HCT116 (cell line): ENCODE data around the gene DAPP1. TPM values are rescaled to one million over a fixed set of nuclear protein-coding genes. Genes with fewer than 3 reads are reported as not detected.

Experiments used
- ATAC-seq: fragments of 200-7000 bp; cut with Tn5 transposase; 2 replicates; pipeline ENCODE4 v1.9.1; 2020; ENCODE audit warnings: mild to moderate bottlenecking, moderate library complexity
- BruUV-seq: library from RNA; stranded (reverse); fragments of 400-500 nt; replicated peaks from 2 replicates; lab custom pipeline; 2021; lab: Mats Ljungman, UMichigan
- CTCF ChIA-PET: fragments of 300-600 bp; sonication (Branson Sonifier 250); formaldehyde crosslinking; loops from one replicate; lab custom pipeline; 2021; ENCODE audit warnings: antibody characterized with exemption; lab: Charles Lee
- POLR2A ChIA-PET: fragments of 300-600, 350-600 bp; sonication (Branson Sonifier 250); formaldehyde crosslinking; loops from one replicate; lab custom pipeline; 2021; ENCODE audit warnings: antibody characterized with exemption; lab: Charles Lee
- RAD21 ChIA-PET, 2 experiments: fragments of 300-600 bp; sonication (Branson Sonifier 250); formaldehyde crosslinking; loops; one replicate each; lab custom pipeline; 2023; ENCODE audit warnings: low total read pairs in 2 of 2; ENCODE audit not compliant: uncharacterized antibody in 2 of 2, unreplicated experiment in 2 of 2, low non-redundant PET in 1 of 2; lab: Charles Lee
- DNase-seq: peaks from one replicate; pipeline ENCODE4 v3.0.0-alpha.2; 2010; ENCODE audit warnings: low read depth, low spot score
- H2AFZ ChIP-seq: fragments of 200-600 bp; shearing (Covaris generic), sonication (generic); 2 replicates; pipeline ENCODE4 v1.6.1; 2017; ENCODE audit warnings: low read depth, mixed run types, mixed read lengths, antibody characterized with exemption, low read length; ENCODE audit not compliant: poor library complexity, severe bottlenecking
- H3K27ac ChIP-seq: 2 replicates; pipeline ENCODE4 v1.5.1; 2012; ENCODE audit warnings: low read depth, low read length
- H3K27me3 ChIP-seq: fragments of 200-600 bp; sonication (generic); 2 replicates; pipeline ENCODE4 v1.6.1; 2016; ENCODE audit warnings: mixed run types, low read length, mixed read lengths; ENCODE audit not compliant: insufficient read depth
- H3K36me3 ChIP-seq, 2 experiments: fragments of 200-500 bp in 1 of 2; fragments of 200-600 bp in 1 of 2; sonication (Bioruptor generic) in 1 of 2; sonication (generic) in 1 of 2; 2 replicates each; pipeline versions ENCODE4 v1.5.1 to v1.6.1; 2014 to 2016; ENCODE audit warnings: low read length in 2 of 2, inconsistent platforms in 1 of 2, mixed read lengths in 1 of 2, mixed run types in 1 of 2; ENCODE audit not compliant: insufficient read depth in 2 of 2, control insufficient read depth in 1 of 2
- H3K4me1 ChIP-seq, 2 experiments: fragments of 200-600 bp in 1 of 2; sonication (generic) in 1 of 2; 2 replicates each; pipeline versions ENCODE4 v1.5.1 to v1.6.1; 2012 to 2017; ENCODE audit warnings: low read length in 2 of 2, inconsistent platforms in 1 of 2, mild to moderate bottlenecking in 1 of 2, mixed read lengths in 1 of 2, mixed run types in 1 of 2, moderate library complexity in 1 of 2; ENCODE audit not compliant: insufficient read depth in 2 of 2, control insufficient read depth in 1 of 2
- H3K4me2 ChIP-seq: fragments of 200-600 bp; sonication (generic); 2 replicates; pipeline ENCODE4 v1.6.1; 2017; ENCODE audit warnings: mixed run types, low read length, mixed read lengths
- H3K4me3 ChIP-seq, 2 experiments: fragments of 200-600 bp in 1 of 2; sonication (generic) in 1 of 2; replicated peaks in 1 of 2; 2 replicates each; pipeline ENCODE4 v1.5.1; 2011 to 2016; ENCODE audit warnings: low read length in 2 of 2, control low read depth in 1 of 2, low read depth in 1 of 2, mild to moderate bottlenecking in 1 of 2, mixed read lengths in 1 of 2, mixed run types in 1 of 2
- H3K79me2 ChIP-seq: fragments of 200-600 bp; sonication (generic); 2 replicates; pipeline ENCODE4 v1.6.1; 2017; ENCODE audit warnings: mild to moderate bottlenecking, mixed run types, low read length, moderate library complexity, mixed read lengths; ENCODE audit not compliant: insufficient read depth
- H3K9ac ChIP-seq: fragments of 200-600 bp; sonication (generic); 2 replicates; pipeline ENCODE4 v1.6.1; 2016; ENCODE audit warnings: low read length, mixed read lengths
- H3K9me2 ChIP-seq: fragments of 200-600 bp; sonication (generic), shearing (Covaris generic); 2 replicates; pipeline ENCODE4 v1.6.1; 2017; ENCODE audit warnings: mixed run types, mild to moderate bottlenecking, moderate library complexity; ENCODE audit not compliant: insufficient read depth
- H3K9me3 ChIP-seq, 2 experiments: fragments of 200-500 bp in 1 of 2; fragments of 200-600 bp in 1 of 2; sonication (Bioruptor generic) in 1 of 2; sonication (generic) in 1 of 2; 2 replicates each; pipeline ENCODE4 v1.6.1; 2014 to 2017; ENCODE audit warnings: low read length in 2 of 2, mixed read lengths in 2 of 2, inconsistent platforms in 1 of 2, low read depth in 1 of 2, mild to moderate bottlenecking in 1 of 2, mixed run types in 1 of 2, moderate library complexity in 1 of 2; ENCODE audit not compliant: control insufficient read depth in 1 of 2, insufficient read depth in 1 of 2
- H4K20me1 ChIP-seq: fragments of 200-600 bp; sonication (generic), shearing (Covaris generic); 2 replicates; pipeline ENCODE4 v1.6.1; 2017; ENCODE audit warnings: mixed run types, mild to moderate bottlenecking, moderate library complexity; ENCODE audit not compliant: insufficient read depth
- ATF3 ChIP-seq: IDR thresholded peaks from 2 replicates; pipeline ENCODE4 v1.6.1; 2012
- CBX3 ChIP-seq: IDR thresholded peaks from 2 replicates; pipeline ENCODE4 v1.6.1; 2012; ENCODE audit warnings: low read depth
- JUND ChIP-seq: IDR thresholded peaks from 2 replicates; pipeline ENCODE4 v1.6.1; 2012
- RAD21 ChIP-seq: IDR thresholded peaks from 2 replicates; pipeline ENCODE4 v1.6.1; 2012; ENCODE audit warnings: low read depth, mild to moderate bottlenecking
- SIN3A ChIP-seq: IDR thresholded peaks from 2 replicates; pipeline ENCODE4 v1.6.1; 2012; ENCODE audit warnings: low read depth
- SRF ChIP-seq: IDR thresholded peaks from 2 replicates; pipeline ENCODE4 v1.6.1; 2012; ENCODE audit warnings: low read depth
- intact Hi-C: fragments of 100-400 bp; cut with micrococcal nuclease; formaldehyde crosslinking; loops from 2 replicates; pipeline ENCODE4 v1.10.0; 2022
- total RNA-seq: library from RNA; stranded (reverse); gene quantifications from one replicate; pipeline ENCODE4 v1.2.1, GENCODE V29; 2021; ENCODE audit not compliant: unreplicated experiment
- TF ChIP-seq, protein P1 (sequence below): IDR thresholded peaks from 2 replicates; pipeline ENCODE4 v1.6.1; 2012; ENCODE audit warnings: low read depth
- TF ChIP-seq, protein P2 (sequence below), 3 experiments: fragments of 200-600 bp in 1 of 3; sonication (generic) in 1 of 3; IDR thresholded peaks in 2 of 3; conservative IDR thresholded peaks in 1 of 3; 2 replicates each; pipeline ENCODE4 v1.5.1; 2012 to 2017; ENCODE audit warnings: low read depth in 2 of 3, low read length in 2 of 3, antibody characterized with exemption in 1 of 3, borderline replicate concordance in 1 of 3, control low read depth in 1 of 3, mild to moderate bottlenecking in 1 of 3, mixed read lengths in 1 of 3, mixed run types in 1 of 3, moderate library complexity in 1 of 3; ENCODE audit not compliant: insufficient read depth in 1 of 3
- TF ChIP-seq, protein P3 (sequence below): IDR thresholded peaks from 2 replicates; pipeline ENCODE4 v1.6.1; 2011; ENCODE audit warnings: mild to moderate bottlenecking, low read length, moderate library complexity; ENCODE audit not compliant: insufficient replicate concordance; ENCODE audit errors: extremely low read depth

DAPP1 gene
- total RNA-seq, 1 experiment from 2014 or later, result 0.76 TPM

DNA sequence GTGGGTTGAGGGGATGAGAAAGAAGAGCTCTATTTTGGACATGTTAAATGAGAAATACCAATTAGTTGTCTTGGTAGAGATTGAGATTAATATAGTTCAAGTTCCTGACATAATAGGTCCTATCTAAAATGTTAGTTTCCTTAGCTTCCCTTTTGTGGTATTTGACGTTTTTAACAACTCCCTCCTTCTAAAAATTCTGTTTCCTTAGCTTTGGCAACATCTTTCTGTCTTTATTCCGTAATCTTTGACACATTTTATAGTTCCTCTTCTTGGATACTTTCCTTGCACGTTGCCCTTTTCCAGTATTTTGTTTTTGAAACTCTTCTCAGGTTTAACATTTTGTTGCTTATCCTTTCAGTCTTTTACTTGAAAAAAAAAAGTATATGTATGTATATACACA lies 40.7 kb downstream of the DAPP1 start:
- Histone ChIP-seq H3K4me2 (no peak overlapping the region), H3K79me2 (no peaks in the 10 kb centered on the region), H3K9ac (no peak overlapping the region), H2AFZ (no peak overlapping the region), H3K36me3 (no peaks in the 10 kb centered on the region), H3K27ac (no peak overlapping the region), H4K20me1 (no peaks in the 10 kb centered on the region), H3K9me2 (no peaks in the 10 kb centered on the region), H3K4me3 (no peak overlapping the region), H3K4me1 (peaks cover 0 to 6% of the 10 kb centered on the region in 2 experiments; a peak in 1 of 4 replicates), H3K9me3 (no peaks in the 10 kb centered on the region), H3K27me3 (no peaks in the 10 kb centered on the region)
- RAD21 ChIA-PET, result no interaction called here
- CTCF ChIA-PET, result no interaction called here
- no TSS peak for BruUV-seq
- intact Hi-C loops, result no loop called here
- POLR2A ChIA-PET, result no interaction called here
- no peak for DNase-seq
- TF ChIP-seq SRF (no peak), ATF3 (no peak), RAD21 (no peak), SIN3A (no peak), CBX3 (no peak), JUND (no peak)
- TF ChIP-seq, protein P1, sequence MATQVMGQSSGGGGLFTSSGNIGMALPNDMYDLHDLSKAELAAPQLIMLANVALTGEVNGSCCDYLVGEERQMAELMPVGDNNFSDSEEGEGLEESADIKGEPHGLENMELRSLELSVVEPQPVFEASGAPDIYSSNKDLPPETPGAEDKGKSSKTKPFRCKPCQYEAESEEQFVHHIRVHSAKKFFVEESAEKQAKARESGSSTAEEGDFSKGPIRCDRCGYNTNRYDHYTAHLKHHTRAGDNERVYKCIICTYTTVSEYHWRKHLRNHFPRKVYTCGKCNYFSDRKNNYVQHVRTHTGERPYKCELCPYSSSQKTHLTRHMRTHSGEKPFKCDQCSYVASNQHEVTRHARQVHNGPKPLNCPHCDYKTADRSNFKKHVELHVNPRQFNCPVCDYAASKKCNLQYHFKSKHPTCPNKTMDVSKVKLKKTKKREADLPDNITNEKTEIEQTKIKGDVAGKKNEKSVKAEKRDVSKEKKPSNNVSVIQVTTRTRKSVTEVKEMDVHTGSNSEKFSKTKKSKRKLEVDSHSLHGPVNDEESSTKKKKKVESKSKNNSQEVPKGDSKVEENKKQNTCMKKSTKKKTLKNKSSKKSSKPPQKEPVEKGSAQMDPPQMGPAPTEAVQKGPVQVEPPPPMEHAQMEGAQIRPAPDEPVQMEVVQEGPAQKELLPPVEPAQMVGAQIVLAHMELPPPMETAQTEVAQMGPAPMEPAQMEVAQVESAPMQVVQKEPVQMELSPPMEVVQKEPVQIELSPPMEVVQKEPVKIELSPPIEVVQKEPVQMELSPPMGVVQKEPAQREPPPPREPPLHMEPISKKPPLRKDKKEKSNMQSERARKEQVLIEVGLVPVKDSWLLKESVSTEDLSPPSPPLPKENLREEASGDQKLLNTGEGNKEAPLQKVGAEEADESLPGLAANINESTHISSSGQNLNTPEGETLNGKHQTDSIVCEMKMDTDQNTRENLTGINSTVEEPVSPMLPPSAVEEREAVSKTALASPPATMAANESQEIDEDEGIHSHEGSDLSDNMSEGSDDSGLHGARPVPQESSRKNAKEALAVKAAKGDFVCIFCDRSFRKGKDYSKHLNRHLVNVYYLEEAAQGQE, result no peak
- TF ChIP-seq, protein P2, sequence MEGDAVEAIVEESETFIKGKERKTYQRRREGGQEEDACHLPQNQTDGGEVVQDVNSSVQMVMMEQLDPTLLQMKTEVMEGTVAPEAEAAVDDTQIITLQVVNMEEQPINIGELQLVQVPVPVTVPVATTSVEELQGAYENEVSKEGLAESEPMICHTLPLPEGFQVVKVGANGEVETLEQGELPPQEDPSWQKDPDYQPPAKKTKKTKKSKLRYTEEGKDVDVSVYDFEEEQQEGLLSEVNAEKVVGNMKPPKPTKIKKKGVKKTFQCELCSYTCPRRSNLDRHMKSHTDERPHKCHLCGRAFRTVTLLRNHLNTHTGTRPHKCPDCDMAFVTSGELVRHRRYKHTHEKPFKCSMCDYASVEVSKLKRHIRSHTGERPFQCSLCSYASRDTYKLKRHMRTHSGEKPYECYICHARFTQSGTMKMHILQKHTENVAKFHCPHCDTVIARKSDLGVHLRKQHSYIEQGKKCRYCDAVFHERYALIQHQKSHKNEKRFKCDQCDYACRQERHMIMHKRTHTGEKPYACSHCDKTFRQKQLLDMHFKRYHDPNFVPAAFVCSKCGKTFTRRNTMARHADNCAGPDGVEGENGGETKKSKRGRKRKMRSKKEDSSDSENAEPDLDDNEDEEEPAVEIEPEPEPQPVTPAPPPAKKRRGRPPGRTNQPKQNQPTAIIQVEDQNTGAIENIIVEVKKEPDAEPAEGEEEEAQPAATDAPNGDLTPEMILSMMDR (IDR thresholded peaks at IDR 0.05 in 2 of 3, conservative IDR thresholded peaks at IDR 0.05 in 1 of 3; ENCODE audit: borderline replicate concordance in 1 of 3, insufficient read depth in 1 of 3, low read depth in 2 of 3, low read length in 2 of 3), result no peak
- TF ChIP-seq, protein P3, sequence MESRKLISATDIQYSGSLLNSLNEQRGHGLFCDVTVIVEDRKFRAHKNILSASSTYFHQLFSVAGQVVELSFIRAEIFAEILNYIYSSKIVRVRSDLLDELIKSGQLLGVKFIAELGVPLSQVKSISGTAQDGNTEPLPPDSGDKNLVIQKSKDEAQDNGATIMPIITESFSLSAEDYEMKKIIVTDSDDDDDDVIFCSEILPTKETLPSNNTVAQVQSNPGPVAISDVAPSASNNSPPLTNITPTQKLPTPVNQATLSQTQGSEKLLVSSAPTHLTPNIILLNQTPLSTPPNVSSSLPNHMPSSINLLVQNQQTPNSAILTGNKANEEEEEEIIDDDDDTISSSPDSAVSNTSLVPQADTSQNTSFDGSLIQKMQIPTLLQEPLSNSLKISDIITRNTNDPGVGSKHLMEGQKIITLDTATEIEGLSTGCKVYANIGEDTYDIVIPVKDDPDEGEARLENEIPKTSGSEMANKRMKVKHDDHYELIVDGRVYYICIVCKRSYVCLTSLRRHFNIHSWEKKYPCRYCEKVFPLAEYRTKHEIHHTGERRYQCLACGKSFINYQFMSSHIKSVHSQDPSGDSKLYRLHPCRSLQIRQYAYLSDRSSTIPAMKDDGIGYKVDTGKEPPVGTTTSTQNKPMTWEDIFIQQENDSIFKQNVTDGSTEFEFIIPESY, result no peak
- no peak for ATAC-seq
